AG10803 (cell line): ENCODE data around the gene DLG2.

Experiments
- DNase-seq: peaks from one replicate; pipeline ENCODE4 v3.0.0; 2010; ENCODE audit warnings: low read depth
- H3K4me3 ChIP-seq: 2 replicates; pipeline ENCODE4 v1.5.1; 2011; ENCODE audit warnings: mild to moderate bottlenecking, low read length, control low read depth
- TF ChIP-seq, protein P1 (sequence below): conservative IDR thresholded peaks from 2 replicates; pipeline ENCODE4 v1.5.1; 2011; ENCODE audit warnings: mild to moderate bottlenecking, low read length, control low read depth, inconsistent platforms

Gene DLG2

DNA sequence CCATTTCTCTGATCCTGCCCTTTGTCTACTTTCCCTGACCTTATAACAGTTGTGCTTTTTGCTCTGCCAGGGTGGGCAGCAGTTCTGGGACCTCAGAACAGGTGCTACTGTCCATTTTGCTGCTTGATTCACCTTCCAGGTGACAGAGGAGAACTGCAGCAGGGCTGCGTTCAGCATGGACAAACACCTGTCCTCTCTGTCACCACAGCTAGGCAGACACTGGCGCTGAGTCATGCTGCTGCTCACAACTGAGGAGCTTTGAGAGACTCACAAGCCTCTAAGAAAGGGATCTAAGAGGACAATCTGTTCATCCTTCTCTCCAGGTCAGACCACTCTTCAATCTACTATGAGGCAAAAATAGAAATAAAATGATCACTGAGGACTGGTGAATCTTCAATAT lies 1196.5 kb downstream of the DLG2 start:
- no peak for DNase-seq
- TF ChIP-seq, protein P1, sequence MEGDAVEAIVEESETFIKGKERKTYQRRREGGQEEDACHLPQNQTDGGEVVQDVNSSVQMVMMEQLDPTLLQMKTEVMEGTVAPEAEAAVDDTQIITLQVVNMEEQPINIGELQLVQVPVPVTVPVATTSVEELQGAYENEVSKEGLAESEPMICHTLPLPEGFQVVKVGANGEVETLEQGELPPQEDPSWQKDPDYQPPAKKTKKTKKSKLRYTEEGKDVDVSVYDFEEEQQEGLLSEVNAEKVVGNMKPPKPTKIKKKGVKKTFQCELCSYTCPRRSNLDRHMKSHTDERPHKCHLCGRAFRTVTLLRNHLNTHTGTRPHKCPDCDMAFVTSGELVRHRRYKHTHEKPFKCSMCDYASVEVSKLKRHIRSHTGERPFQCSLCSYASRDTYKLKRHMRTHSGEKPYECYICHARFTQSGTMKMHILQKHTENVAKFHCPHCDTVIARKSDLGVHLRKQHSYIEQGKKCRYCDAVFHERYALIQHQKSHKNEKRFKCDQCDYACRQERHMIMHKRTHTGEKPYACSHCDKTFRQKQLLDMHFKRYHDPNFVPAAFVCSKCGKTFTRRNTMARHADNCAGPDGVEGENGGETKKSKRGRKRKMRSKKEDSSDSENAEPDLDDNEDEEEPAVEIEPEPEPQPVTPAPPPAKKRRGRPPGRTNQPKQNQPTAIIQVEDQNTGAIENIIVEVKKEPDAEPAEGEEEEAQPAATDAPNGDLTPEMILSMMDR, result no peak
- H3K4me3 ChIP-seq, result no peak overlapping the region

DNA sequence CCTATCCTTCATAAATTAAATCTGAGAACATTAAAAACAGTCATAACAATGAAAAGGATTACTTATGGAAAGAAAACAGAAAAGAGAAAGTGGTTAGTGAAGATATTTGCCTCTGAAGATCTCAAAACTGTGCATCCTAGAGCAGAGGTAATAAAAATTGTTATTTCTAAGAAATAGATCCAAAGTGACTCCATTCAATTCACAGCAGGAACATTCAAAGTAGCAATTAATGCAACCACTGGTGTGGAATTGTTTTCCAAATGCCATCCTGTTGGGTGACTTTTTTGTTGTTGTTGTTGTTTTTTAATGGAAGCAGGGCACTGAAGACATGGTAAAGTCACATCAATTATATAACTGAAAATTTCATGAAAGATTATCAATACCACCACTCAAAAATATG lies 1201.5 kb downstream of the DLG2 start:
- DNase-seq, result no peak
- TF ChIP-seq, protein P1, result no peak
- H3K4me3 ChIP-seq, result no peak overlapping the region

DNA sequence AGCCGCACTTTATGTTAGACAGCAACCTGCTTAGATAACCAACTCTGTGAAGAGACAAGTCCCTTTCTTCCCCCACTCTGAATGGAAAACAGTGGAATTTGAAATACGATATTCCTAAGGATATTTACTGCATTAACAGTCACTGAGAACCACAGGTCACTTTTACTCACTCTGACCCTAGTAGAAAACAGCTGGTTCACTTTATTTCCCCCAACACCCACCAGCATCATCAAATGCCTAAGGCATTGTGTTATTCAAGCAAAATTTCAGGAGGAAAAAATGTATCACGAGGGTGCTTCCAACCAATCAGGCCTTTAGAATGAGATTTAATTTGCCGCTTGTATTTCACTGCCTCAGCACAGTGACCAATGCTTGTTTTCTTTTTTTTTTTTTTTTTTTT lies 1206.9 kb downstream of the DLG2 start:
- peak; percentile 7 for DNase-seq
- H3K4me3 ChIP-seq, result no peak overlapping the region
- TF ChIP-seq, protein P1, result no peak

DNA sequence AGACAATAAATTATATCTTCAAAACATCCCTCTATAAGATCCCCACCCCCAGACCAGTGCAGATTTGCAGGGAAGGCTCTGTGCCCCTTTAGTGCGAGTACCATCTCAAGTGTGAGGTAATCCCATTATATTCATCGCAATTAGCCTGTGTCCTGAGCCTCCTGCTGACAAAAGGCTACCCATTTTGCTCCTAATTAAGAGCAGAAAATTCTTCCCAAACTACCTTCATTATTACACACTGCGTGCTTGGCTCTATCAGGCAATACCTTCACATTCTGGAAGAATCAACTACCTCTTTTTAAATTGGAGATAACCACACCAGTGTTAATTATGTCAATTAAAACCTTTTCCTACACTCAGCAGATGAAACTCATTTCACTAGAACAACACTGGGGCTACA lies 1207.5 kb downstream of the DLG2 start:
- TF ChIP-seq, protein P1, result no peak
- no peak overlapping the region for H3K4me3 ChIP-seq
- no peak for DNase-seq

DNA sequence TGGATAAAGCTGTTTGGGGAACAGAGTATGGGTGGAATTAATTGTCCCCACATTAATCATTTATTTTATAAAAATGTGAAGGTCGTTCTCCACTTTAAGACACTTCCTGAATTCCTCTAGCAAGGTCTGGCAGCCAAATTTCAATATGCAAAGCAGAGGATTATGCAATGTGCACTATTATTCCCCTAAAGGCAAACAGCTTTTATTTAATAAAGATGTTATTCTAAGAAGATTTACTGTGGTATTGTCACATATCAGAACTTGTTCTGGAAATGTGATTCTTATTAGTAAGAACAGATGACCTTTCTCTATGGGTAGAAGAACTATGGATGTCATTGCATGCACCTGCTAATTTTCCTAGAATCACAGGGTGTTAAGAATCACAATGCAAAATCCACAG lies 1212.2 kb downstream of the DLG2 start:
- TF ChIP-seq, protein P1, result no peak
- DNase-seq, result no peak

DNA sequence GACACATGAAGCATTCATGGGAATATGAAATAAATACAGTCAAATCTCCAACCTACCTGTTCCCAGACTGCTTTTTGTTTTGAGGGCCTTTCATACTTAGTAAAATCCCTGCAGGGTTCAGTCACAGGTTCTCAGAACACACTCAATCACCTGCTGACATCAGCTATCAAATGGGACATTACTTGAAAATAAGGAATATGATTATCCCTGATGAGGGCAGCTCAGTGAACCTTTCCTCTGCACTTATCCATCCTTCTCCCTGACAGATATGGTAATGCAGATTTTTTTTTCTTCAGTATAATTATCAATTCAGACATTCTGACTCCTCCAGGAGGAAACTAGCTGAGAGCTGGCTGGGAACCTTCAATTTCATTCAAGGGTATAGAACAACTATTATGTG lies 1213.6 kb downstream of the DLG2 start:
- H3K4me3 ChIP-seq, result no peak overlapping the region
- DNase-seq, result no peak
- TF ChIP-seq, protein P1, result no peak

More for the DNA sequence above, 1212.2 kb downstream of the DLG2 start:
- H3K4me3 ChIP-seq, result no peak overlapping the region

DNA sequence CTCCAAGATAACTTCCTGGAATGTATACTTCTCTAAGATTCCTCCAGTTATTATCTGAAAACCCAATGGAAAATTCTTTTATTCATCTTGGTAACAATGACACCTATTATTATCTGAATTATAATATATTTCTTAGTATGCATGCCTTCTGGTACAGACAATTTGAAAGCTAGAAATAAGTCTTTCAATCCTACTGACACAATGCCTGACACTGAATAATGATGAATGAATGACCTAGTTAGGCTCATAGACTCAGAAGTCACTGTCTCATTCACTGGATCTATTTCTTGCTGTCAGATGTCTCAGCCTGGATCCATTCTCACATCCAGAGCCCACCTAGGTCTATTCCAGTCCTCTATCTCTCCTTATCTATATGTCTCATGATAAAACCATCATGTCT lies 1214.3 kb downstream of the DLG2 start:
- no peak overlapping the region for H3K4me3 ChIP-seq
- TF ChIP-seq, protein P1, result no peak
- no peak for DNase-seq
